ENCODE results near the gene FOXC1.

Gene FOXC1

GRCh38 chr6:1643830-1644445 lies 34.2 kb downstream of the FOXC1 start:
- DNase-seq (ENCODE audit: low read depth): no peak

DNA sequence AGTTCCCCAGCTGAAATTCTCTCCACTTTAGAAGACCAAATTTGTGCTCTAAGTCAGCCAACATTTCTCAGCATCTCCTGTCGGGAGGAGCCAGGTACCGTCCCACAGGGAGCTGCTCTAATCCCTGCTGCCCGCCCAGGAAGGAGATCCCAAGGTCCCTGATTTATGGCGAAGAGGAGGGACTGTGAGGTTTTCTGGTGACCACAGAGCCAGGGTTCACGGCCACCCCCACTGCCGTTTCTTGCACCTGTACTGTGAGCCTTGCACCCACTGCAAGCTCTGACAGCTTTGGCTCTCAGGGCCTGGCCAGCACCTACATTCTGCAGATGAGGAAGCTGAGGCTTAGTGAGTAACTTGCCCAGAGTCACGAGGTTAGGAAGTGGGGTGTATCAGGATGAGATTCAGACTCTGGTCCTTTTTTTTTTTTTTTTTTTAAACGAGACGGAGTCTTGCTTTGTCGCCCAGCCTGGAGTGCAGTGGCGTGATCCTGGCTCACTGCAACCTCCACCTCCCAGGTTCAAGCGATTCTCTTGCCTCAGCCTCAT lies 34.9 kb downstream of the FOXC1 start:
- DNase-seq (ENCODE audit: low read depth): no peak

DNA sequence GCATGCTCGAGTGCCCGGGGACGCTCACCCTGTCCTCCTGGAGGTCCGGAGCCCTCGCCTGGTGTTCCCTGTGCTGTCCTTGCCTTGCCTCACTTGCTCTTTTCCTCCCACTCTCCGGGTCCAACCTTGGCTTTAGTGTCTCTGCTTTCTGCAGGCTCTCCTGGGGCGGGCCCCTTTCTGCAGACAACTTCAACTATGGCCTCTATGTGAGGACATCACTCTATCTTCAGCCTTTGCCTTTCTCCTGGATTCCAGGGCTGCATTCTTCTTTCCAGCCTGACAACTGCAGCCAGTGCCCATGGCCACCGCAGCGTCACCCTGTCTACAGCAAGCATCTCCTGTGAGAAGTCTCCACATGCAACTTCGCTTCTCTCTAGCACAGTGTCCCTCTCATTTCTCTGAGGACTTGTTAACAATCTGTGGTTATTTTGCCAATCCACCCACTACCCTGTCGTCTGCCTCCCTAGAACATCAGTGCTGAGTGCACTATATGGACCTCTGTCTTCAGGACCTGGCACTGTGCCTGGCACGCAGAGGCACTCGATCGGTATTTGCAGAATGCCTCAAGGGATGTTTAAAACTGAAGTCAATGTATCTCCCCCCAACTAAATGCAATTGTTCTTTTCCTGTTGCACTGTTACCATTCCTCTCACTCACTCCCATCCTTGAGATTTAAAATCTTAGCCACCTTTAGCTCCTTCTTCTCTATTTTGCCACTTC lies 35.9 kb downstream of the FOXC1 start:
- no peak for DNase-seq (ENCODE audit: low read depth)

DNA sequence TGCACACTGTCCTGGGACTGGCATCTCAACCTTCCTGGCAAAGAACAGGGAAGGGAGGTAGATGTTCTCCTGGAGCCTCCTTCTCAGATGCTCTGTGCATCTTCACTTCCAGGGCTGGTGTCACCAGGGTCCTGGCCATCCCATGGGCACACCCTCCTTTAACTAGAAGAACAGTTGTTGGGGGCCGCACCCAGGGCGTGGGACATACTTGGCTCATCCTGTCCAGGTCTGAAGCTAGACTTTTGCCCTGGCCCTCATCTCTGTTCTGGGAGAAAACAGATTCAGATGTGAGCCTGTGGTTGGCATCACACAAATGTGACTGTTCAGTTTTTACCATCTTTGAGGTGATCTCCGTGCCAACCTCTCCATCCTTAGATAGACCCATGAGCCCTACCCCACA lies 41.6 kb downstream of the FOXC1 start:
- no peak for DNase-seq (ENCODE audit: low read depth)

GRCh38 chr6:1652842-1653241 lies 43.1 kb downstream of the FOXC1 start:
- no peak for DNase-seq (ENCODE audit: low read depth)

GRCh38 chr6:1654054-1654453 lies 44.3 kb downstream of the FOXC1 start:
- DNase-seq (ENCODE audit: low read depth): no peak

GRCh38 chr6:1657116-1657770 lies 47.5 kb downstream of the FOXC1 start:
- no peak for DNase-seq (ENCODE audit: low read depth)

DNA sequence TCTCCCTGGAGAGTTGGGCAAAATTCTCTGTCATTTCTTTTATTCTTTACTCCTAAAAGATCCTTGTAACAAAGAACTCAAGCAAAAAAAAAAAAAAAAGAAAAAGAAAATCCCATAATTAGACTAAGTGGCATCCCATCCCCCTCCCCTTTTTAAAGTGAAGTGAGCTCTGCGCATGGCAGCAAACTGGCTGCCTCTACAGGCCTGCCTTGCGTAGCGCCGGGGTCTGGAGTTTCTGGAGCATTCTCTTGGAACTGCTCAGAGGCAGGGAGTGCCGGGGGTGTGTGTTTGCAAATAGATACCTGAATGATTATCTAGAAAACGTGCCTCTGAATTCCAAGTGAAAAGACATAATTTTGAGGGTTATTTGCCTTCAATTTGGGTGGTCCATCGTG lies 48.1 kb downstream of the FOXC1 start:
- DNase-seq (ENCODE audit: low read depth): no peak

DNA sequence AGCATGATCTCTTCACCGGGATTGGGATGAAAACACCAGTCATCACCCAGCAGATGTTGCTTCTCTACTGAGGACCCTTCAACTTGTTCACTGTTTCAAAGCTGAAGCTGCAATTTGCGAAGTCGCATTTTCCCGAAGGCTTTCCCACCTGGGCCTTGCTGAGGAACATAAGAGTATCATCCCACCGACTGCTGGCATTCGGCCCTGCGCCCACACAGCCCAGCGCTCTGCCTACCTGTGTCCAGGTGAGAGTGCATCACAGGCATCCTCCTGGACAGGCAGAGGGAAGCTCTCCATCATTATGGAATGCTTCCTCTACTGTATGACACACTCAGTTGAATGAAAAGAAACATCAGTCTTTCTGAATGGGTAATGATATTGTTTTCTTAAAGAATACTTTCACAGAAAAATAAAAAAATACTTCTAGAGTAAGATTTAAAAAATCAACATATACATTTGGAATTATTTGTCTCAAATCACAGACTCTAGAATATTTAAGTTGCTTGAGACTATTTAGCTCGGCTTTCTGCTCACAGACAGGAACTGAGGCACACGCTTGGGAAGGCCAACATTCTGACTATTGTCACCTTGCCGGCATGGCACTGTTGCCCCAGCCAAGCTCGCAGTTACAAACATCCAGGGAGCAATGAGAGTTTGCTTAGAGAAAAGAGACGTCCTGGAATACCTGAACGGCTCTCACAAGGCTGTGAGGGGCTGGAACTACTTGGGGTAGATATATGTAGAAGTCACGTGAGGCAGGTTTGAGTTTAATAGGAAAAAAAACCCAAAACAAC lies 48.7 kb downstream of the FOXC1 start:
- no peak for DNase-seq (ENCODE audit: low read depth)

DNA sequence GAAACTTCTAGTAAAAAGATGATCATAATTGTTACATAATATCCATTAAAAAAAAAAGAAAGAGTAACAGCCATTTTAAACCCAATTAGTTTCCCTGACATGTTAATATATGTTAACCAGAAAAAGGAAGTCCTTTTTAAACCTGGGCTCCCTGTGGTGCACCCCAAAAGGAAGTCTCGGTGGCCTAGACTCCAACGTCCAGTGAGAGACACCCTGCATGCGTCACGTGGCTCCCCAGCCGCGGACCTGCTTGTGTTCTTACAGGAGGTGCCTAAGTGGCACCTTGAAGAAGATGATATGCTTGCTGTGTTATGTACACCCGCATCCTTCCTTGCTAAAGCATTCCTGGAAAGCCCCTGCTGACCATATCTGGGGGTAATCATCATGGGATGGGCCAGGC lies 50.1 kb downstream of the FOXC1 start:
- DNase-seq (ENCODE audit: low read depth): no peak

DNA sequence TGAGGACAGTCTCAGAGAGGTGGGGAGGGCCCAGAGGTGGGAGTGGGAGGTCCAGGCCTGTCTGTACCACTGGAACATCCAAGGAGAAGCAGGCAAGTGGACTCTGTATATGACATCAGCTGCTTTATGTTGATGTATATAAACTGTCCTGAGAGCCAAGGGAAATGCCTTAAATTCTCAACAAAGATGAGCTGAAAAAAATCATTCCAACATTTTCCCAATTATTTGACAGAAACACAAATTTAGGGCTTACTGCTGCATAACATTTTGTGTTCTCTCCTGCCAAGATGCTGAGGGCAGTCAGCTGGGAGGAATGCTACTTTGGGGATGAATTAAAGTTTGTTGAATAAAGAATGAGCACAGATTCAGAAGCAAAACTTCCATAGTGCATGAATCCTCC lies 52.8 kb downstream of the FOXC1 start:
- DNase-seq (ENCODE audit: low read depth): no peak

All from stimulated activated CD8-positive, alpha-beta memory T cell treated with anti-CD3 and anti-CD28 coated beads, Interleukin-12 subunit alpha, Interleukin-12 subunit beta, amount 100 ng/mL, for 4 hours (primary cell).